GM12892 (cell line): ENCODE measurements around the gene COA1.

Experiments
- POLR2A ChIP-seq: IDR thresholded peaks from 2 replicates; pipeline ENCODE4 v1.6.1; 2011; ENCODE audit warnings: low read depth, low read length, control low read depth
- POLR2AphosphoS5 ChIP-seq: IDR thresholded peaks from 2 replicates; pipeline ENCODE4 v1.6.1; 2011; ENCODE audit warnings: low read depth, low read length, control low read depth
- TAF1 ChIP-seq: IDR thresholded peaks from 2 replicates; pipeline ENCODE4 v1.6.1; 2011; ENCODE audit warnings: low read depth, mild to moderate bottlenecking, control low read depth, low read length, borderline replicate concordance

GRCh38 chr7:43771128-43771527 is 41.8 kb upstream of the COA1 start:
- no peak for TF ChIP-seq POLR2AphosphoS5
- TF ChIP-seq POLR2A: no peak
- no peak for TF ChIP-seq TAF1
